ENCODE measurements around the gene KCNQ2.
A peak's percentile ranks its signal among the peaks of the same experiment; 100 is the strongest.

Gene KCNQ2

DNA sequence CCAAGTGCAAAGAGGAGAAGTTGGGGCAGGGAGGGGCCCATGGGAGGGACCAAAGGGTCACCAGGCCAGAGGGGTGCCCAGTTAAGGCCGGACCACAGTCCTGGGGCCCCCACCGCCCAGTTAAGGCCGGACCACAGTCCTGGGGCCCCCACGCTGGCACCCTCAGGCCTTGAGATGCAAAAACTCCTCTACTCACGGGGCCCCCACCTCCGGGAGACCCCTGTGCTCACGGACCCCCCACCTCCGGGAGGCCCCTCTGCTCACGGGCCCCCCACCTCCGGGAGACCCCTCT lies 16.9 kb downstream of the KCNQ2 start:
- Histone ChIP-seq H3K36me3 (ENCODE audit: insufficient read depth, low read length) (no peaks in the 10 kb centered on the region), H3K9me3 (replicated peaks; ENCODE audit: low read length) (no peaks in the 10 kb centered on the region), H3K4me2 (ENCODE audit: low read length) (no peak overlapping the region), H3K4me3 (ENCODE audit: low read length) (no peak overlapping the region), H3K9ac (ENCODE audit: low read depth, low read length) (no peak overlapping the region), H3K27me3 (ENCODE audit: control insufficient read depth, insufficient read depth, low read length) (peaks cover 45% of the 10 kb centered on the region), H3K4me1 (ENCODE audit: control insufficient read depth, insufficient read depth, low read length) (peaks cover 17% of the 10 kb centered on the region)

DNA sequence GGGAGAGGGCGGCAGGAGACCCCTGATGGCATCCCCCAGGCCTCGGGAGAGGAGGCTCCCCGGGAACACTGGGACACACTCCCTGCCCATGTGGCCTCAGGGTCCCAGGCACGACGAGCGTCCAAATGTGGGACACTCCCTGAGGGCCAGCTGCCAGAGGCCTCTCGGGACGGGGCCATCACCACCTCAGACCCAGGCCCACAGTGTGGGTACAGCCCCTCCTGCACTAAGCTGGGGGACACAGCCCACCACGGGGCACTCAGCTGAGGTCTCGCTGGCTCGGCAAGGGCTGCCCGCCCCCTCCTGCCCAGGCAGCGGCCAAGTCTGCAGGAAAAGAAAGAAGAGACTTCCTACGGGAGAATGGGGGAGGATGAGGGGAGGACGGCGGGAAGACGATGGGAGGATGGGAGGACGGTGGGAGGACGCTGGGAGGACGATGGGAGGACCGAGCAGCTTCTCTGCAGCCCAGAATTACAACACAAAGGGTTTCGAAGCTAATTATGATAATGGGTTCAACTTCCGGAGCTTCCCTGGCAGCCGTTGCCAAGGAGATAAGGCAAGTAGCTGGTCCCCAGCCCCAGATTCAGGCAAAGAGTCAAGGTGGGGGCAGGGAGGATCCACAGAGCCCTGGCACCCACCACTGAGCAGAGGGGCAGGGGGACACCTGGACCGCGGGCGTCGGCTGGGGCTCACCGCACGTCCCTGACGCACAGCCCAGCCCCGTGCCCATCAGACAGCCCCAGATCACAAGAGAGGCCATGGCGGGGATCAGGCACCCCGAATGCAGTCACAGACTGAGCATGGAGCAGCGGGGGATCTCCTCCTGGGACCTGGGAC lies 17.5 kb downstream of the KCNQ2 start:
- Histone ChIP-seq H3K27me3 (ENCODE audit: control insufficient read depth, insufficient read depth, low read length) (peaks cover 42% of the 10 kb centered on the region), H3K9me3 (replicated peaks; ENCODE audit: low read length) (no peaks in the 10 kb centered on the region), H3K36me3 (ENCODE audit: insufficient read depth, low read length) (no peaks in the 10 kb centered on the region), H3K4me1 (ENCODE audit: control insufficient read depth, insufficient read depth, low read length) (peaks cover 17% of the 10 kb centered on the region), H3K9ac (ENCODE audit: low read depth, low read length) (no peak overlapping the region), H3K4me3 (ENCODE audit: low read length) (no peak overlapping the region), H3K4me2 (ENCODE audit: low read length) (peak overlapping the region; percentile 66)

DNA sequence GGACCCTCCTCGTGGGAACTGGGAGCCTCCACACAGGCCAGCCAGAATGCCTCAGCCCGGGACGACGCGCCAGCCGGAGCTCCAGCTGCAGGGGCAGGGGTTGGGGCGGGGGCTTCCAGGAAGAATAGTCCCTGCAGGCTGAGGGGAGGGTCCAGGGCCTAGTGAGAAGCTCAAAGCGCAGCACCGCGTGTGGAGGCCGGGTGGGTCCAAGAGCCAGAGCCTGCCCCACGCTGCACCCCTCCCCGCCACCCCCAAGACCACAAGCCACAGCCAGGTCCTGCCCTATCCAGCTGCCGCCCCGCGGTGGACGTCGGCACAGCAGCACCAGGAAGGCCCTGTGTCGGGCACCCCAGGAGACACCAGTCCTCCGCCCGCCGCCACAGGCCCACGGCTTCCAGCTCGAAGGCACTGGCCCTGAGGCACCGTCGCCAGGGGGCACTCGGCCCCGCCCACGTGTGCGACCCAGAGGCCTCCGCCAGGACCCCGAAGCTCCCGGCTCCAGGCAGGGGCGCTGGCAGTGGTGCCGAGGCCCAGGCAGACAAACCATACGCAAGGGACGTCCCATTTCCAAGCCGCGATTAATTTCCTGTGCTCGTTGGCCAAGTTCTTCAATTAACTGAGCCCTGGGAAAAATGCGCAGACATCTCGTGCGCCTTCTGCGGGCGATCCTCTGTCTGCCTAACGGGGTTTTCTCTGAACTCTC lies 19.5 kb downstream of the KCNQ2 start:
- H3K9ac ChIP-seq (ENCODE audit: low read depth, low read length), result no peak overlapping the region
- H3K4me3 ChIP-seq (ENCODE audit: low read length), result no peak overlapping the region
- H3K36me3 ChIP-seq (ENCODE audit: insufficient read depth, low read length), result no peaks in the 10 kb centered on the region
- H3K4me2 ChIP-seq (ENCODE audit: low read length), result peak overlapping the region; percentile 58
- peaks cover 56% of the 10 kb centered on the region for H3K27me3 ChIP-seq (ENCODE audit: control insufficient read depth, insufficient read depth, low read length)
- H3K4me1 ChIP-seq (ENCODE audit: control insufficient read depth, insufficient read depth, low read length), result peaks cover 17% of the 10 kb centered on the region
- no peaks in the 10 kb centered on the region for H3K9me3 ChIP-seq (replicated peaks; ENCODE audit: low read length)

DNA sequence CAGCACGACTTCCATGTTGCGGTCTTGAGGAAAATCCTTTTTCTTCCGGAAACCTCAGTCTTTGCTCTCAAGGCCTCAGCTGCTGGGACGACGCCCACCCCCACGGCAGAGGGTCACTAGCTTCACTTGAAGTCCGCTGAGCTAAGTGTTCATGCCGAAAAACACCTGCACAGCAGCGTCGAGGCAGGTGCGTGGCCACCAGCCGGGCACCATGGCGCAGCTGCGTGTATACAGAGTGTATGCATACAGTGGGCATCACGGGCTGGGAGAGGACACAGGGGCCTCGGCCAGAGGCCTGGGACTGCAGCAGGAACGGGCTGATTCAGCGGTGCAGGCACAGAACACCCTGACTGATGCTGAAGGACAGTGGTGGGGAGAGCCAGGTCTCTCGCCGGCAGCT lies 20.1 kb downstream of the KCNQ2 start:
- Histone ChIP-seq H3K36me3 (ENCODE audit: insufficient read depth, low read length) (no peaks in the 10 kb centered on the region), H3K4me1 (ENCODE audit: control insufficient read depth, insufficient read depth, low read length) (peaks cover 13% of the 10 kb centered on the region), H3K4me3 (ENCODE audit: low read length) (no peak overlapping the region), H3K9me3 (replicated peaks; ENCODE audit: low read length) (no peaks in the 10 kb centered on the region), H3K9ac (ENCODE audit: low read depth, low read length) (no peak overlapping the region), H3K4me2 (ENCODE audit: low read length) (no peak overlapping the region), H3K27me3 (ENCODE audit: control insufficient read depth, insufficient read depth, low read length) (peaks cover 54% of the 10 kb centered on the region)

DNA sequence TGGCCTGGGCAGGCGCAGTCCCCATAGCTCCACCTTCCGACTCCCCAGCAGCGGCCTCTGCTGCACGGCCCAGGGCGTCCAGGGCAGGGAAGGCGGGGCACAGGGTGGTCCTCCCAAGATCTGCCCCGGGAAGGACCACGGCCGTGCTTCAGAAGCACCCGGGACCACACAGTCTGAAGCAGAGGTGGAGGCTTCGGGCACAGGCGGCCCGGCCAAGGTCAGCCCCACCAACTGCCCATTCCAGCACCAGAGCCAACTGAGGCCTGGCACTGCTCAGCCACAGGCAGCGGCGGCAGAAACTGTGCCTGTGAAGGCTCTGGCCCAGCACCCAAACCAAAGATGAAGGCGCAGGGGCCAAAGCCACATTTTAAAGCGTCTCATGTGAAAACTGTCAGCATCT lies 20.6 kb downstream of the KCNQ2 start:
- H3K9me3 ChIP-seq (replicated peaks; ENCODE audit: low read length), result no peaks in the 10 kb centered on the region
- peaks cover 53% of the 10 kb centered on the region for H3K27me3 ChIP-seq (ENCODE audit: control insufficient read depth, insufficient read depth, low read length)
- no peak overlapping the region for H3K9ac ChIP-seq (ENCODE audit: low read depth, low read length)

DNA sequence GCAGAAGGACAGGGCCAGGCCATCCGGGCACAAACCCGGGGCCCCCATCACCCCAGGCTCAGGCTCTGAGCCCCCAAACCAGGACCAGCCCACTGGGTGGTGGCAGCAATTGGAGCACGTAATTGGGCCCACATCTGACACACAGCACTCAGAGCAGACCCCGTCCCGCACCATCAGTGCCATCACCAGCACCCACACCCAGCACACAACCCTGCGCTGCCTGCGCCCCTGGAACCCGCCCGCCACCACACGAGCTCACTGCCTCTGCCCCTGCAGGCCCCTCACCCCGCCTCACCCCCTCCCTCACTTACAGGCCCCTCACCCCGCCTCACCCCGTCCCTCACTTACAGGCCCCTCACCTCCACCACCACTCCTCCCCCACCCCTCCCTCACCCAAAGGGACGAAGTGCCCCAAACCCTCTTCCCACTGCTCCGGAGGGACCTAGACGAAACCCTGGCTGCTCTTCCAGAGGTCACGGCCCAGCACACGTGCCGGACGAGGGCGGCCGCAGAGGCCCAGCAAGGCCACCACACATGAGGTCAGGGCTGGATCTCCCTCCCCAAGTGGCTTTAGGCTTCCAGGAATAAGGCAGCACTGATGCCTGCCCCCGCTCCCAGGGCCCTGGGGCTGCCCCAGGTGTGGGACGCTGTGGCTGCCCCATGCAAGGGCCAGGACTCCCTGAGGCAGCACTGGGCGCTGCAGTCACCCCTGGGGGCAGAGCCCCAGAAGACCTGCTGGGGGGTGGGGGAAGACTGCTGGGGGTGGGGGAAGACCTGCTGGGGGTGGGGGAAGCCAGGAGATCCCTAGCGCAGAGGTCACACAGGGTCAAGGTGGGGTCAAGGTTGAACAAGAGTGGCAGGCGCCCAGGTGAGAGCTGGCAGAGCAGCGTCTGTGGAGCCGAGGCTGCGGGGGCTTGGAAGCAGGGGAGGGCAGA lies 22.4 kb downstream of the KCNQ2 start:
- no peak overlapping the region for H3K4me3 ChIP-seq (ENCODE audit: low read length)
- H3K36me3 ChIP-seq (ENCODE audit: insufficient read depth, low read length), result no peaks in the 10 kb centered on the region
- H3K27me3 ChIP-seq (ENCODE audit: control insufficient read depth, insufficient read depth, low read length), result peaks cover 44% of the 10 kb centered on the region
- no peaks in the 10 kb centered on the region for H3K9me3 ChIP-seq (replicated peaks; ENCODE audit: low read length)
- H3K4me2 ChIP-seq (ENCODE audit: low read length), result no peak overlapping the region
- H3K4me1 ChIP-seq (ENCODE audit: control insufficient read depth, insufficient read depth, low read length), result peaks cover 13% of the 10 kb centered on the region
- H3K9ac ChIP-seq (ENCODE audit: low read depth, low read length), result no peak overlapping the region

More for the DNA sequence above, 20.6 kb downstream of the KCNQ2 start:
- H3K36me3 ChIP-seq (ENCODE audit: insufficient read depth, low read length), result no peaks in the 10 kb centered on the region
- H3K4me2 ChIP-seq (ENCODE audit: low read length), result no peak overlapping the region
- H3K4me3 ChIP-seq (ENCODE audit: low read length), result no peak overlapping the region
- peaks cover 13% of the 10 kb centered on the region for H3K4me1 ChIP-seq (ENCODE audit: control insufficient read depth, insufficient read depth, low read length)

DNA sequence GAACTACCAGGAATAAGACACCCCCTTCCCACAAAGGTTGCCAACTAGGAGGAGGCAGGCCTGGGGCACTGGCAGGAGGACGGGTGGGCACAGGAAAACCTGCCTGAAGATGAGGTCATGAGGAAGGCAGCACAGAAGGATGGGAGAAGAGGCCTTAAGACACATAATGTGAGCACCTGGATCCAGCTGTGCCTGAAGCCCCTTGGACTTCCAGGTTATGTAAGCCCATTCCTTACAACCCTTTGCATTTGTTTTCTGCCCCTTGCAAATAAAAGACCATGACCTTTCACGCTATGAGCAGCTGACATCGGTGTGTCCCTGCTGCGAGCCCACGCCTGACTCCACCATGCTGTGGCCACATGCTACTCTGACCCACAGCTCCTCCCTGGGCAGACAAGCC lies 23.4 kb downstream of the KCNQ2 start:
- no peak overlapping the region for H3K4me3 ChIP-seq (ENCODE audit: low read length)
- no peaks in the 10 kb centered on the region for H3K9me3 ChIP-seq (replicated peaks; ENCODE audit: low read length)
- H3K36me3 ChIP-seq (ENCODE audit: insufficient read depth, low read length), result no peaks in the 10 kb centered on the region
- peaks cover 8% of the 10 kb centered on the region for H3K4me1 ChIP-seq (ENCODE audit: control insufficient read depth, insufficient read depth, low read length)
- peaks cover 34% of the 10 kb centered on the region for H3K27me3 ChIP-seq (ENCODE audit: control insufficient read depth, insufficient read depth, low read length)
- H3K9ac ChIP-seq (ENCODE audit: low read depth, low read length), result no peak overlapping the region
- H3K4me2 ChIP-seq (ENCODE audit: low read length), result no peak overlapping the region

DNA sequence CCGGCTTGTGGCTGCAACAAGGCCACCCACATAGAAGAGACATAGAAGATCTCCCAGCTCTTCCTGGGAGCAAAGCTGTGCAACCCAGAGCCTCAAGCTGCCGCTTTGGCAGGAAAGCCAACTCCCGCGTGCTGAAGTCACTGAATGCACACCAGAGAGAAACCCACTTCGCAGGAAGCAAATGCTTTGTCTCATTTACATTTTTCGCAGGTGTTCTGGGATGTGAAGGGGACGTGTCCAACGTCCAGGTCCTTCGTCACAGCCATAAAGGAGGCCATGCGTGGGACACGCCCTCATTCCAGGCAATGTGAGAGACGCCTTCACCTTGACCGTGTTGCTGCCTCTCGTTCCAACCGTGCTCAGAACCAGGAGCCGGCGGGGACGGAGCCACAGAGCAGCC lies 24.4 kb downstream of the KCNQ2 start:
- Histone ChIP-seq H3K9me3 (replicated peaks; ENCODE audit: low read length) (no peaks in the 10 kb centered on the region), H3K4me1 (ENCODE audit: control insufficient read depth, insufficient read depth, low read length) (peaks cover under 1% of the 10 kb centered on the region), H3K27me3 (ENCODE audit: control insufficient read depth, insufficient read depth, low read length) (peaks cover 26% of the 10 kb centered on the region), H3K4me2 (ENCODE audit: low read length) (no peak overlapping the region), H3K36me3 (ENCODE audit: insufficient read depth, low read length) (no peaks in the 10 kb centered on the region), H3K4me3 (ENCODE audit: low read length) (no peak overlapping the region), H3K9ac (ENCODE audit: low read depth, low read length) (no peak overlapping the region)

DNA sequence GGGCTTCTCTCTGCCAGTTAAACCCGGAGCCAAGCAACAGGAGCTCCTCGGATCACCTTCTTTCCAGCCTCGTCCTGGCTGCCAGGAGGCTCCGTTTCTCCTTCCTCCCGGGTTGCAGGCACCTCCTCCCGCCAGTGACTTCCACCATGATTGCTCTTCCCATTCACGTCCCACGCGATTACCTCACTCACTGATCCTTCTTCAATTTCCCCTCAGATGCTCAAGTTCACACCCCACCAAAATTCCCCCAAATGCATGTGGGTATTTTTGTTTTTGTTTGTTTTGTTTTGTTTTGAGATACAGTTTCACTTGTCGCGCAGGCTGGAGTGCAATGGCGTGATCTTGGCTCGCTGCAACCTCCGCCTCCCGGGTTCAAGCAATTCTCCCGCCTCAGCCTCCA lies 25.1 kb downstream of the KCNQ2 start:
- H3K4me3 ChIP-seq (ENCODE audit: low read length), result no peak overlapping the region
- H3K9ac ChIP-seq (ENCODE audit: low read depth, low read length), result no peak overlapping the region
- H3K36me3 ChIP-seq (ENCODE audit: insufficient read depth, low read length), result no peaks in the 10 kb centered on the region
- peaks cover 26% of the 10 kb centered on the region for H3K27me3 ChIP-seq (ENCODE audit: control insufficient read depth, insufficient read depth, low read length)
- no peak overlapping the region for H3K4me2 ChIP-seq (ENCODE audit: low read length)
- no peaks in the 10 kb centered on the region for H3K4me1 ChIP-seq (ENCODE audit: control insufficient read depth, insufficient read depth, low read length)
- H3K9me3 ChIP-seq (replicated peaks; ENCODE audit: low read length), result no peaks in the 10 kb centered on the region

DNA sequence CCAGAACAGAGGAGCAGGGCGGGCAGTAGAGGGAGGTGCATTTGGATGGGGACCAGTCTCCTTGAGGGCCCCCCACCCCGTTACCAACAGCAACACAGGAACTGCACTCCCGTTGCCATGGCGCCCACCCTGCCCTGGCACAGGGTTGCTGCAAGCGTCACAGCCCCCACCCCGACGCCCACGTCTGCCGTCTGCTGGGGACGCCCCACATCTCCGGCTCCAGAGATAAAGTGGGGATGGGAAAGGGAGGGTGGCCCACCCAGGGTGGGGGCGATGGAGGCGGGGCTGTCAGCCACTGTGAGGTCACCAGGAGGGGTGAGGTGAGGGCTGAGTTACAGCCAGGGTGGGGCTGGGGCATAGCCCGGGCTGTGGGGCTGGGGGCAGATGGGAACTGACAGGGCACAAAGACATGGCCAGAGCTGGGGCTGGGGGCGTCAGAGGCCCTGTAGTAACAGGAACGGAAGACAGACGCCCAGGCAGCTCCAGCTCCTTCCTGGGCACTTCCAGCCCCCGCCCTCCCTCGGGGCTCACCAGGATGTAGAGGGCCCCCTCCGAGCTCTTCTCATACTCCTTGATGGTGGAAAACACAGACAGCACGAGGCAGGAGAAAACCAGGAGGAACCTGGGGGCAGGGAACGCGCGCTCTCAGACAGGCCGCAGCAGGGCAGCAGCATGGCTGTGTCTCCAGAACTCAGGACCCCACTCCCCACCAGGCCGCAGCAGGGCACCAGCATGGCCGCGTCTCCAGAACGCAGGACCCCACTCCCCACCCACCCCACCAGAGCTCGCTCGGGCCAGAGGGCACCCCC lies 26.0 kb downstream of the KCNQ2 start:
- no peak overlapping the region for H3K9ac ChIP-seq (ENCODE audit: low read depth, low read length)
- H3K4me2 ChIP-seq (ENCODE audit: low read length), result no peak overlapping the region
- H3K4me3 ChIP-seq (ENCODE audit: low read length), result no peak overlapping the region
- peaks cover 26% of the 10 kb centered on the region for H3K27me3 ChIP-seq (ENCODE audit: control insufficient read depth, insufficient read depth, low read length)
- no peaks in the 10 kb centered on the region for H3K9me3 ChIP-seq (replicated peaks; ENCODE audit: low read length)
- H3K4me1 ChIP-seq (ENCODE audit: control insufficient read depth, insufficient read depth, low read length), result no peaks in the 10 kb centered on the region
- no peaks in the 10 kb centered on the region for H3K36me3 ChIP-seq (ENCODE audit: insufficient read depth, low read length)

Measured in skeletal muscle satellite cell (primary cell).